Activated CD4-positive, alpha-beta T cell treated with anti-CD3 and anti-CD28 coated beads for 48 hours (primary cell): ENCODE measurements around the gene PRKAR2B.

ENCODE experiments used
- DNase-seq: peaks from one replicate; pipeline ENCODE4 v3.0.0-alpha.2; 2020

The PRKAR2B gene

DNA sequence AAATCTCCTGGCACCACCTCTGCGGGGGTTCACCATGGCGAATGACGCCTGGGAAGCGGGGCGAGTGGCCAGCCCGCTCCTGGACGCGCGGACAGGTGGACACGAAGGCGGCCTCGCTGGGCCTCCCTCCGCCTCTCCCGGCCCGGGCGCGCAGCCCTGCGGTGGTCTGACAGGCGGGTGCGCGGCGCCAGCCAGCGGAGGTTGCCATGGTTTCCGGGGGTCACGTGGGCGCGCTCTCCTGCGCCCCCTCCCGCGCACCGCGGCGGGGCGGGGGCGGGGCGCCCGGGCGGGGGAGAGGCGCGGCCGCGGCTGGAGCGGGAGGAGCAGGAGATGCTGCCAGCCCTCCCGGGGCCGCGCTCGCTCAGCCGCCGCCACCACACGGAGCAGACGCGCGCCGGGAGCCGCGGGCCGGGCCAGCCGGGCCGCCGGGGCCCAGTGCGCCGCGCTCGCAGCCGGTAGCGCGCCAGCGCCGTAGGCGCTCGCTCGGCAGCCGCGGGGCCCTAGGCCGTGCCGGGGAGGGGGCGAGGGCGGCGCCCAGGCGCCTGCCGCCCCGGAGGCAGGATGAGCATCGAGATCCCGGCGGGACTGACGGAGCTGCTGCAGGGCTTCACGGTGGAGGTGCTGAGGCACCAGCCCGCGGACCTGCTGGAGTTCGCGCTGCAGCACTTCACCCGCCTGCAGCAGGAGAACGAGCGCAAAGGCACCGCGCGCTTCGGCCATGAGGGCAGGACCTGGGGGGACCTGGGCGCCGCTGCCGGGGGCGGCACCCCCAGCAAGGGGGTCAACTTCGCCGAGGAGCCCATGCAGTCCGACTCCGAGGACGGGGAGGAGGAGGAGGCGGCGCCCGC is at the start of gene PRKAR2B:
Gene PRKAR2B, plus strand, starts transcription at position 359 of the 848 bp plus-strand sequence. Its CDS starts 203 bp downstream, at position 562.
- DNase-seq = peak; percentile 65

DNA sequence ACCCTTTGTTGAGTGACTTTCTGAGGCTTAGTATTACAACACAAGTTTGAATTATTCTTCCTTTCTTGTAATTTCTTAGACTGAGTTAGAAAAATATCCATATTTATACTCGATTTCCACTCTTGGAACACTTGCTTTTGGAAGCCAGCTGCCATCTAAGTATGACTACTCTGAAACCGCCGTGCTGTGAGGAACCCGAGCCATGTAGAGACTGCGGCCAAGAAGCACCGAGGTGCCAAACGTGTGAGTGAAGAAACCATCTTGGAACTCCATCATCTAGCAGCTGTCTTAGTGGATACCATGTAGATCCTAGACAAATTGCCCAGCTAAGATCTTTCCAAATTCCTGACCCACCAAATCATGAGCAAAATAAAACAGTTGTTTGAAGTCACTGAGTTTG is 49.7 kb upstream of the PRKAR2B start:
- DNase-seq = no peak

DNA sequence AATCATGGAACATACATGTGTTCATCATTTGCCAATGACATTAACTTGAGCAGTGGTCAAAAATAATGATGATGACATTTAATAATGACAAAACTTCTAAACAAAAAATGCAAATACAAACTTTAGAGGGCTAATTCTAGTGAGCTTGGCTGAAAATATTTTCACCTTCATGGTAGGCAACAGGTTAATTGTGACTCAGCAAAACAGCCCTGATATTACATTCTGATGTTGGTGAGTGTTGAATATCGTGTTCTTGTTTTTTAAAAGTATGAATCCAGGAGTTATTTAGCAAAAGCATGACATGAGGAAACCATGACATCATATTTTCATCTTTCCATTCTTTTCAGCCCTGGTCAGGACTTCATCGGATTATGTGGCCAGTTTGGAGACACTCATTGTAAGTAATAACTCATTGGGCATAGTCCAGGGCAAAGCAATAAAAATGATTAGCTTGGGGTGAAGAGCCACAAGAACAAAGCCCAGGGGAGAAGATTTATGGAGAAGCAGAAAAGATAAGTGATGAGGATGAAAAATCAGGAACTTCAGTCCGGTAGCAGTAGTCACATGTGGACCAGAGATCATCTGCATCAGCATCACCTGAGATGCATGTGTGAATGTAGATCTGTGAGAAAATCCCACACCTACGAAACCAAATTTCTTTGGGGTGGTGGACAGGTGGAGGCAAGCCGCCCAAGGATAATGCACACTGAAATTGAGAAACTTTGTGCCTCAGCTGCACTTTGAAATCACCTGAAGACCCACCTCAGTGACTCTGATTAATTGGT is 46.8 kb upstream of the PRKAR2B start:
- no peak for DNase-seq

DNA sequence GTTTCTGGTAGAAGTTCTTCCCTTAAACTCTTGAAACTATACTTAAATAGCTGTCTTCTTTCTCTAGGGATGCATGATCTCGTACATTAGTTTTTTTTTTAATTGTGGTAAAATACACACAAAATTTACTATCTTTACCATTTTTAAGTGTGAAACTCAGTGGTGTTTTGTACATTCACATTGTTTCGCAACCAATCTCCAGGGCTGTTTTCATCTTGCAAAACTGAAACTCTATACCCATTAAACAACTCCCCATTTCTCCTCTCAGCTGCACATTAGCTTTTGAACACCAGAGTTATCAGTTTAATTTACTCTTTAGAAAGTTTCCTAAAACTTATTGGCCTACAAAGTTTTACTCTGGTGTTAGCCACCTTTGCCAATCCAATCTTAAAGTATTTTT is 45.5 kb upstream of the PRKAR2B start:
- DNase-seq = no peak

DNA sequence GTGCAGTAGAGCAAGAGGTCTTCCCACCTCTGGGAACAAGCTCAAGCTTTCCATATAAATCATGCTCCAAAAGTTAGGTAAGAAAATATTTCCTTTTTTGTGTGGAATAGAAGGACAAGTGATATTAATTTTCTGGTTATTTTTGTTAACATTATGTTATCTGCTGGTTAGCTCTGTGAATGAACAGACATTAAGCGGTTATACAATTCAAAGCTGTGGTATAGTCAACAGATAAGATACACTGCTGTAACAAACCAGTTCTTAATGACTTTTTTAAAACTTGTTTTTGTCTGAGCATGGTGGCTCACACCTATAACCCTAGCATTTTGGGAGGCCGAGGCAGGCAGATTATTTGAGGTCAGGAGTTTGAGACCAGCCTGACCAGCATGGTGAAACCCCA is 43.0 kb upstream of the PRKAR2B start:
- DNase-seq = no peak

DNA sequence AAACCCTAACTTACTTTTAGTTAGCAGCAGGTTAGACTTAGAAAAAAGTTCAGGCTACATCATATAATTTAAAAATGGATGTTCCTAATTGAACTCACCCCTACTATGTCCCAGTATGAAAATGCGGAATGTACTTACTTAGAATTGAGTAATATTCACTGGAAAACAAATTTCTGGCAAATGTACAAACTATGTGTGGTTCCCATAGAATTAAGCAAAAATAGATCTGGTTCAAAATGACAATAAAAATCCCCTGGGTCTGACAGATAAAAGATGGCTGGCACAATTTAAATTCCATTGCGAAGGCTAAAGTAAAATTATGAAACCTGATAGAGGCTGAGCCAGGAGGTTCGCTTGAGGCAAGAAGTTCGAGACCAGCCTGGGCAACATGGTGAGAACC is 42.4 kb upstream of the PRKAR2B start:
- DNase-seq = no peak

DNA sequence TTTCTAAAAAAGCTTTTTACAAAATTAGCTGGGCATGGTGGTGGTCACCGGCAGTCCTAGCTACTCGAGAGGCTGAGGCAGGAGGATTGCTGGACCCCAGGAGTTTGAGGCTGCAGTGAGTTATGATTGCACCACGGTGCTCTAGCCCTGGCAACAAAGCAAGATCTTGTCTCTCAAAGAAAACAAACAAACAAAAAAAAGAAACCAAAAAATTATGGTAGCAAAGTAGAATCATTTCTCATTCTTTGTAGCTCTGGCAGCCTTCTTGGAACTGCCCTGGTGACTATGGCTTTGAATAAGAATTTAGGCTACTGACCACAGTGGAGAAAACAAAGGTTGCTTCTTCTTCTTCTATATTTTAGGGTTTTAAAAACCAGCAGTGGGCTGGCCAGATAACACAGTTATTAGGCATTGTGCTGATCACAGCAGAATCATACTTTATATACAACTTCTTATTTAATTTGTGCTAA is 41.9 kb upstream of the PRKAR2B start:
- no peak for DNase-seq

DNA sequence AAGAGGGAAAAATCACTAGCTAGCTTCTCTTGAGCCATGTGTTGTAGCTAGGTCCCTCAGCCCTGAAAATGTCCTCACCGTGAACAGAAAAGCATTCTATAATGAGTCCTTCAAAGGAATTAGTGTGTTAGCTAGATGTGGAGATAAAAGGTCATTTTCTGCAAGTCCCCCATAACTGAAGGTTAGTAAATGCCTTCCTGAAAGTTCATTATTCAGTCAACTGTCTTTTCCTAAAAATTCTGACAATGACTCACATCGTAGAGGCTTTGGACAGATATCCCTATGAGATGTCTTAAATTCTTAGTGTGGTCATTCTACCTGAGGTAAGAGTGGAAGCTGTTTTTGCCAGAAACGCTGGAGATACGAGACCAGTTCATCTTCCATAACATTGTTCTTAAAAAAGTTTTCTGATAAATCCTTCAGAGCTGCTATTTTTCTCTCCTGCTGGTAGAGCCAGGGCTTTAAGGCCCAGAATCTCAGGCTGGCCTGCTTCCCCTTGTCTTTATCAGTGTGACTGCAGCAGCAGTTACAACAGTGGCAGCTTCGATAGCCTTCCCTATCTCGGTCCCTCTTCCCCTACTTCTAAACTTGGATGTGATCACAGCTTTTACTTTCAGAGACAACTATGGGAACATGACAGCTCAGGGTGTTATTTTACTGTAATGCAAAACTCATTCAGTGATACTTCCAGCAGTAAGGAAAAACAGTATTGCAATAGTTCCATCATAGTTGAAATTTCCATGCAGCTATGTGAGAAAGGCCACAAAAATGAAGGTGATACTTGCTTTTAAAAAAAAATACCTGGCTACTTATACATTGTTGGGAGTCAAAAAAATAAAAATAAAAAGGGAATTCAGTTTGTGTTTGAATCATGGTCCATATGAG is 37.3 kb upstream of the PRKAR2B start:
- DNase-seq = no peak

DNA sequence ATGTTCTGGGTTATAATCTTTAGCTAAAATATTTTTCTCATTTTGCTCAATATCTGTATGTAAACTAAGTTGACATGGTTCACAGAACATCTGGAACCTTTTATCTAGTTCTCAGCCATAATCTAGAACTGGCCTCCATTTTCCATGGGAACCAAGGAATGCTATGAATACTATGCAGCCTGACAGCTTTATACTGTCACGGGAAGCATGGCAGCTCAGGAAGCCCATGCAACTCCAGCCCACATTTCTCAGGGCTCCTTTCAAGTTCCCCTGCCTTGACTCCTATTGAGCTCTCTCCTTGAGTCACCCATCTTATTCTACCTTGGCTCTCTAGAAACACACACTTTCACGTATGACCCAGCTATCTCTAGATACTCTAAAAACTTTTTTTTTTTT is 36.6 kb upstream of the PRKAR2B start:
- no peak for DNase-seq

DNA sequence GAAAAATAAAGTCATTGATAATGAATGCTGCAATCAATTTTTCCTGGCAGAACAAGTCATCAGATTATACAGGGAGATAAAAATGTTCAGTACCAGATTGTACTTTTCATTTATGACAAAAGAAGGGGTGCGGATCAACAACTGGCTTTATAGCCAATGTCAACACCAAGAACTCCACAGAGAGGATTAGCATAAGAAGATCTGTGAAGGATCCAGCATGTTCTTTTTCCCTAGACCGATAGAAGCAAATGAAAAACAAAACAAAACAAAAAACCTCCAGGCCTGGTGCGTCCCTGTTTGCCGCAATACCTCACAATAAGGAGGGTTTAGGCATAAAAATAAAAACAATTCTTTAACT is 34.7 kb upstream of the PRKAR2B start:
- no peak for DNase-seq

DNA sequence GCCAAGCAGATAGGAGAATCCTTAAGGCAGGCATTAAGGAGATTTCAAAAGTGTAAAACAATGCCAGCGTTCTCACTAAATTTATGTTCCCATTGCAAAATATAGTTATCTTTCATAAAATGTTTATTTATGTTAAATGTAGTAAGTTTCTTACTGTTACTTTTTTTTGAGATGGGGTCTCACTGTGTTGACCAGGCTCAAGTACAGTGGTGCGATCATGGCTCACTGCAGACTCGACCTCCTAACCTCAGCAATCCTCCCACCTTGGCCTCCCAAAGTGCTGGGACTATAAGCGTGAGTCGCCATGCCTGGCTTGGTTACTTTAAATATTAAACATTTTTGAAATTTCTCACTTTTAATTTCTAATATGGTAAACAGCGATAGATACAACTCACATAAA is 31.8 kb upstream of the PRKAR2B start:
- no peak for DNase-seq

DNA sequence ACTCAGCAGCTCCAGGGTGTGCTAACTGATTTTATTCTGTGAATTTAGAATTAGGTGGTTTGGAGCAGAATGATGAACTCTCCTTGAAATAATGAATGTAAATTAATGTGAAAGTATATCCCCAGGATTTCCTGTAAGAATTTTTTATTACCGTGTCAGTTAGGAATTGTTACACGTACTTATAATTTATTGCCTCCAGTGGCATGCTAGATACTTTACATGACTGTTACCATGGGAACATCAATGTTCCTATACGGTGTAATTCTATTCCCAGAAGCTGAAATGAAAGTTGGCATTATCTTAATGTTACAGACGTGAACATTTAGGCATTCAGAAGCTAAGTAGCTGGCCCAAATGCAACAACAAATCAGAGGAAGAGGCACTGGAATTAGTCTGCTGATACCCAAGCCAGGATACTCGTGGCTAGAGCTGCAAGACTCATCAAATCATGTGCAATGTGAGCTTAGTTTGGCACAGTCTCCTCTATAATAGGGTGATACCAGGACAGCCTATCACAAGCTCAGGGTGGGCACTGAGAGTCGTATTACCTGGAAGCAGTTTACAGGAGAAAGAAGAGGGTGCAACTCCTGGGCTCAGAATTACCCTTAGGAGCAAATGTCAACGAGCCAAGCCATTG is 30.0 kb upstream of the PRKAR2B start:
- DNase-seq = no peak

DNA sequence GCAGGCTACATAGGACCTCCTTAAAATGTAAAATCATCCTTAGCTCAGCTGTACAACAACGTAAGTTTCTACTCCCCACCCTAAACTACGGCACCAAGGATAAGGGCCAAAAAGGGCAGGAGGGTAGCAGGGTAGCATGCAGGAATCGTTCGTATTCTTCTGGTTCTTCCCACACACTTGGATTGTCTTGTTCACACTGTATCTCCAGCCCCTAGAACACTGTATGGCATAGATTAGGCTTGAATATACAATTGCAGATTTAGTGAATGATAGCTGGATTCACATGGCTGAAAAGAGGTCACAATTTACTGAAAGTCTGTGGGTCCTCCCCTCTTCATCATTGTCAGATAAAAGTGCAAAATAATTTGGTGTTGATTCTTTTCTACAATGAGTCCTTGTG is 28.2 kb upstream of the PRKAR2B start:
- no peak for DNase-seq

DNA sequence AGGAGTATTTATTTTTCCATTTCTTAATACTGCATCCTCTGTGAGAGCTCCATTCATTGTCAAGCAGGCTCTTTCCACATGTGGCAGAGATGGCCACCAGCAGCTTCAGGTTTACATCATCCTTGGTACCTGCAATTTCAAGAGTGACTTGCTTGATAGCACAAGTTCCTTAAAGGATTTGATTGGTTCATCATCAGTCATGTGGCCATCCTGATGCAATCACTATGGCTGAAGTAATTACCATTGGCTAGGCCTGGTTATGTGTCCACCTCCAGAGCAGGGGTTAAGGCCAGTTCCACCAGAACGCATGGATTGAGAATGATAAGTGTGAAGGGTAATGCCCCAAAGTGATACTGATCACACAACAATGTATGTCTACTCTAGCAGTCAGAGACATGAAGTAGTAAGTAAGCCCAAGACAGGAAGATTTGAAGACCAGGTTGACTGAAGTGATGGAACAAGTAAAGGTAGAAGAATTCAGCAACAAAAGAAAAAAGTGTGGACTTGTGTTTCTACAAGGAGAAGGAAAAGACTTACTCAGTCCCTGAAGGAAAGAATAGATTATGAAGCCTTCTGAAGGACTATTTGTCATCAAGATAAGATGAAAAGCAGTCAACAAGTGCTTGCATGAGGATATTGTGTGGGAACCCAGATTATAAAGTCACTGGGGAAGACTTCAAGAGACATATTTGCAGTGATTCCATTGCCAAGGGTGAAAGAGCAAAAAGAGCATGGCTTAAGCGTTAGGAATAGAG is 26.4 kb upstream of the PRKAR2B start:
- DNase-seq = no peak

DNA sequence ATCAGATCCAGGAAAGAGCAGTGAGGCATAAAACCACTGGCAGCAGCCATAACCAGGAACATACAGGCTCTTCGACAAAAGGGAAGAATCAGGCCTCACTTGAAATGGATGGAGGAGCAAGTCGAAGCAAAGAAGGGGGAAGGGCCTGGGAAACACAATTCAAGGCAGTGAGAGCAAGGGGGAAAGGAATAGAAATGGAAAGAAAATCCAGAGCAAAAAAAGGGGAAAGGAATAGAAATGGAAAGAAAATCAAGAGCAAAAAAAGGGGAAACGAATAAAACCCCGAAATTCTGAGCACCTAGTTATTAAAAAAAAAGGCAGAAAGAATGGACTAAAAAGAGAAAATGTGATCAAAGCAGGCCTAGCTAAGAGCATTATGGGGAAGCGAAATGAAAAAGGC is 24.1 kb upstream of the PRKAR2B start:
- DNase-seq = no peak

DNA sequence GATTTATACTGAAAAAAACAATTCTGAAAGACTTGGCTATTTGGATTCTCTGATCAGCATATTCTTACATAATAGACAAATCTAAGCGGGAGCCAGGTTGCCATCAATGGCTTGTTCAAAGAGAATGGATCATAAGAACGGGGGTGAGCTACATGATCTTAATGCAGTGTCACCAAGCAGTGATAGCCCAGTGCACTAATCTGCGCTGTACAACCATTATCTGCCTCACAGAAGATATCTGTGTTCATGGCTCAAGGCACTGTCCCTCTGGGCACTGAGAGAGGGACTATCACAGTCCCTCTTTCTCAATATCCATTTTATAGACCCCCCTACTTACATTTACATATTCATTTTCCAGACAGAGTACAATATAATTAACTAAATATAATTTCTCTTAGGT is 22.9 kb upstream of the PRKAR2B start:
- no peak for DNase-seq

DNA sequence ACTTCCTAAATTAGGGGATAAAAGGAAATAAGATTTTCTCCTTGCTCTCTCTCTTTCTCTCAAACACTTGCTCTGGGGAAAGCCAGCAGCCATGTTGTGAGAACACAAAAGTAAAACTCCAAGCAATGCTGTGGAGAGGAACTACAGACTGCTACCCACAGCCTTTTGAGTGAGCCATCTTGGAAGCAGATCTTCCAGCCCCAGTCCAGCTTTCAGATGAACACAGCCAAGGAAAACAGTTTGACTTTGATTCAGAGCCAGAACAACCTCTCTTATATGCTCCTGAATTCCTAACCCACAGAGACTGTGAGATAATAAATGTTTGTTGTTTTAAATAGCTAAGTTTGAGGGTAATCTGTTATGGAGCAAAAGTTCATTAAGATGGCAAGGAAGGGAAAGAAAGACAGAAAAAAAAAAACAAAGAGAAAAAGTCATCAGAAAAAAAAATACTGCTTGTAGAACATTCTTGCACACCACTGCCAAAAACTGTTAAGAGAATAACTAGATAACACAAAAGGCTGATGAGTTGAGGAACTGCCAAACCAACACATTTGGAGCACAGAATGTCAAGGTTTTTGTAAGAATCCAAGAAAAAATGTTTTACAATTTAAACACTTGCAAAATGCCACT is 20.9 kb upstream of the PRKAR2B start:
- no peak for DNase-seq

DNA sequence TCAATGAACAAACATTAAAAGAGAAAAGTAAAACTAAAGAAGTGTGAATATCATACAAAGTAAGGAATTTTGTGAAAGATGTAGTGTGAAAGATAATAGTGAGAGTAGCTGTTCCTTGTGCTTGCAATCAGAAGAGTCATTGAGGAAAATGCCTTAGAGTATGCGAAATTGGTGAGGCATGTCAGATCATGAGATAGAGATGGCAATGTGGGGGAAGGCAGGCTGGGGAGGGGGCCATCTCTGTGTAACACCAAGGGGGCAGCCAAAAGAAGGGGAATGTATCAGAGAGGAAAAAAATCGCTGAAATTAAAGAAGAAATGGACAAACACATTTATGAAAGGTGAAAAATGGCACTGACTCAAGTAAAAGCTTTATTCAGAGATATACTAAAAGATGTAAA is 19.6 kb upstream of the PRKAR2B start:
- no peak for DNase-seq

DNA sequence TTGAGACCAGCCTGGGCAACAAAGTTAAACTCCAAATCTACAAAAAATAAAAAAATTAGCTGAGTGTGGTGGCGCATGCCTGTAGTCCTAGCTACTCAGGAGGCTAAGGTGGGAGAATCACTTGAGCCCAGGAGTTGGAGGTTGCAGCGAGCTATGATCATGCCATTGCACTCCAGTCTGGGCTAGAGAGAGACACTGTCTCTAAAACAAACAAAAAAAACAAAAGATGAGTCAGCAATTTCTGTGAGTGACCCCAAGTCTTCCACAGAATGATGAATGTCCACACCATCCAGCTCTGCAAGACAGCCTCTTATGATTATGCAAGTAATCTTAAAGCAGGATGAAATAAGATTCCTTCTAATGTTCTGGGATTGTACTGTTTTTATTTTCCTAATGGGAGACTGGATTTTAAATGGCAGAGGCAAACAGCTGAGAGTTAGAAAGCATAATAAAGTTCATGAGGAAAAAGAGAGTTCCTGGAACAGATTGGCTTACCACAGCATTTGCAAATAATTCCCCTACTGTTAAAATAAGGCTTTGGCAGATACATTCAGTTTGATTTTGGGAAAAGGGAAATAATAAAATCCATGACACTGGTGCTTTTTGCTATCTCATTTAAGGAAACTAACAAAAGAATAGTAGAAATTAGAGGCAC is 18.9 kb upstream of the PRKAR2B start:
- DNase-seq = no peak

DNA sequence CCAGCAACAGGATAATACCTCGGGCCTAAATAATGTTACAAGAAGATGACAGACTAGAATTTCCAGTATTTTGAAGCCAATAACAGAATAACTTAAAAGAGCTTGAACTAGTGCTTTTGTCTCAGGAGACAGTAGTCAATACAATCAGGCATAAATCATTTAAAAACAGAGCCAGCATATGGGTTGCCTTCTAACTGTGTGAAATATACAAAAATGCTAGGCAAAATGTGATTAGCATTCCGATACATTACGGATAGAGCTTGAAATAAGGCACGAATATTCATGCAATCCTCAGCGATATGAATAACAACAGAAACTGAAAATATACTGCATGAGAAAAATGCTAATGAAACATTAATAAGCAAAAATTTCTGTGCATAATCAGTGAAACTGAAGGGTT is 18.3 kb upstream of the PRKAR2B start:
- no peak for DNase-seq

DNA sequence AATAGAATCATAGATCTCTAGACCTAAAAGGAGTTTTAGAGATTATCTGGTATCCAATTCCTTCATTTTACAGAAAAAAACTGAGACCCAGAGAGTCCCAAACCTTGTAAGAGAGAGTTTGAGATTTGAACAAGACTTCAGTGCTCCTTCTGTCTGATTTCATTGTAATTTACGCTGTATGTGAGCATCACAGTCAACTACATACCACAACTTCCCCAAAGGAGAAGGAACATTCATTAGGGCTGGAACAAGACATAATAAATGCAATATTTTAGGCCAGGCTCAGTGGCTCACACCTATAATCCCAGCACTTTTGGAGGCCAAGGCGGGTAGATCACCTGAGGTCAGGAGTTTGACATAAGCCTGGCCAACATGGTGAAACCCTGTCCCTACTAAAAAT is 17.3 kb upstream of the PRKAR2B start:
- DNase-seq = no peak
